Adrenal gland (tissue), 12 donors: ENCODE data around the gene WT1. TPM values are rescaled to one million over a fixed set of nuclear protein-coding genes. Genes with fewer than 3 reads are reported as not detected.

ENCODE experiments used
- DNase-seq, 7 donors: peaks; one replicate each; pipeline ENCODE4 v3.0.0-alpha.2; 2019 to 2020
- H3K27ac ChIP-seq, 5 donors: fragments of 200-600 bp; sonication (generic) in 4 of 5; 1 replicate in 3 of 5; 2 replicates in 2 of 5; pipeline versions ENCODE4 v1.5.1 to v1.8.0; 2016 to 2020; ENCODE audit warnings: mild to moderate bottlenecking in 1 of 5
- H3K27me3 ChIP-seq: fragments of 200-600 bp; 2 replicates; pipeline ENCODE4 v1.8.0; 2021
- H3K36me3 ChIP-seq, 2 donors: fragments of 200-600 bp; replicated peaks in 1 of 2; 1 replicate in 1 of 2; 2 replicates in 1 of 2; pipeline versions ENCODE4 v1.5.1 to v1.8.0; 2018 to 2022
- H3K4me1 ChIP-seq, 2 donors: fragments of 200-600 bp; replicated peaks in 1 of 2; 1 replicate in 1 of 2; 2 replicates in 1 of 2; pipeline versions ENCODE4 v1.5.1 to v1.8.0; 2018 to 2021
- H3K4me3 ChIP-seq, 4 donors: fragments of 200-600 bp; sonication (generic) in 3 of 4; one replicate each; pipeline ENCODE4 v1.5.1; 2016 to 2018
- H3K9me3 ChIP-seq, 3 donors: fragments of 200-600 bp; sonication (generic) in 1 of 3; replicated peaks in 1 of 3; 1 replicate in 2 of 3; 2 replicates in 1 of 3; pipeline versions ENCODE4 v1.5.1 to v1.8.0; 2016 to 2021
- CTCF ChIP-seq, 6 experiments: fragments of 450-650 bp in 4 of 6; fragments of 200-600 bp in 2 of 6; sonication (generic) in 1 of 6; IDR thresholded peaks; 1 replicate in 5 of 6; 2 replicates in 1 of 6; pipeline versions ENCODE4 v1.5.1 to v1.8.0; 2016 to 2021; ENCODE audit warnings: antibody characterized with exemption in 6 of 6, mild to moderate bottlenecking in 2 of 6, moderate library complexity in 1 of 6
- POLR2A ChIP-seq, 2 donors: fragments of 450-650 bp; IDR thresholded peaks; one replicate each; pipeline ENCODE4 v1.6.1; 2017; ENCODE audit warnings: antibody characterized with exemption in 2 of 2, mild to moderate bottlenecking in 2 of 2, moderate library complexity in 1 of 2
- WGBS, 4 donors: extraction: QIAGEN DNeasy Blood & Tissue Kit in 2 of 4; methylation state at CpG; one replicate each; pipeline versions ENCODE4 v1.1.5 to v1.1.7; 2013 to 2017; 5-methylcytosine and 5-hydroxymethylcytosine counted together
- intact Hi-C, 2 donors: fragments of 100-400 bp; cut with DNase I; formaldehyde crosslinking; loops; one replicate each; pipeline versions ENCODE4 v1.14.1 to v1.15.0; 2022 to 2023
- polyA plus RNA-seq, 3 donors: library from polyadenylated mRNA; stranded (reverse); fragments of 200-250 nt in 2 of 3; fragments of 350-450 nt in 1 of 3; fragmentation: Illumina TruSeq in 1 of 3; extraction: RNeasy Lipid Tissue Mini Kit (QIAGEN cat#74804) in 1 of 3; gene quantifications; one replicate each; pipeline ENCODE4 v1.2.3, GENCODE V29; 2013 to 2014
- total RNA-seq, 9 donors: library from RNA; depleted of rRNA in 4 of 9; stranded (reverse); fragments of >200 nt in 4 of 9; fragments of 120-200 nt in 1 of 9; fragmentation: NEBNext Ultra II Directional in 1 of 9; extraction: Animal tissue kit (Norgen Biotek cat#: 25700) in 1 of 9; gene quantifications; one replicate each; pipeline versions ENCODE4 v1.1.0 to v1.2.4, GENCODE V29; 2013 to 2023
- donor health status: healthy with polysubstance abuse.
- donor health status: Bipolar disorder and iron deficiency.
- donor health status: DM: yes; HTN: yes; CAD: no.
- donor health status: DM: no; HTN: no; CAD: no.
- donor health status: DM: no; HTN: no; CAD: no.
- donor health status: DM: yes; HTN: yes; CAD: no.

The WT1 gene
- total and polyA plus RNA-seq, 12 donors: 0.14 to 2.8 (median 0.39) TPM; not detected in 3

- intact Hi-C loops: no loop called here
- no peaks in the 10 kb centered on the region for H3K4me1 ChIP-seq
- H3K27ac ChIP-seq: no peak overlapping the region
- 68 to 84% (median 76%) methylated on average over 4 of the region's 4 CpGs for WGBS, 4 donors
- peaks cover 10% of the 10 kb centered on the region for H3K27me3 ChIP-seq
- H3K9me3 ChIP-seq: no peaks in the 10 kb centered on the region
- no peak for TF ChIP-seq CTCF (IDR thresholded peaks at IDR 0.05)
- TF ChIP-seq POLR2A (IDR thresholded peaks at IDR 0.05): no peak
- peak in 1 of 7 donors; percentile 14 for DNase-seq
- H3K36me3 ChIP-seq: no peaks in the 10 kb centered on the region
- H3K4me3 ChIP-seq: no peak overlapping the region
These were observed 19.0 kb downstream of the WT1 start for GRCh38 chr11:32416301-32416700.

- H3K4me3 ChIP-seq: no peak overlapping the region
- peaks cover 10% of the 10 kb centered on the region for H3K27me3 ChIP-seq
- 63 to 75% (median 67%) methylated on average over 2 of the region's 2 CpGs for WGBS, 4 donors
- DNase-seq: no peak
- H3K4me1 ChIP-seq: no peaks in the 10 kb centered on the region
- no peaks in the 10 kb centered on the region for H3K36me3 ChIP-seq
- H3K27ac ChIP-seq: no peak overlapping the region
- no peaks in the 10 kb centered on the region for H3K9me3 ChIP-seq
- TF ChIP-seq POLR2A (IDR thresholded peaks at IDR 0.05) (no peak), CTCF (IDR thresholded peaks at IDR 0.05) (no peak)
- intact Hi-C loops: no loop called here
These were observed 20.4 kb downstream of the WT1 start for GRCh38 chr11:32414925-32415324.

- intact Hi-C loops: no loop called here
These were observed 23.3 kb downstream of the WT1 start for GRCh38 chr11:32411942-32412615.

GRCh38 chr11:32405592-32405991 lies 29.7 kb downstream of the WT1 start:
- Histone ChIP-seq H3K27ac (no peak overlapping the region), H3K4me3 (no peak overlapping the region), H3K9me3 (no peaks in the 10 kb centered on the region), H3K36me3 (no peaks in the 10 kb centered on the region), H3K4me1 (no peaks in the 10 kb centered on the region), H3K27me3 (peaks cover 4% of the 10 kb centered on the region)
- intact Hi-C loops: no loop called here
- WGBS, 4 donors: 73 to 84% (median 79%) methylated on average over 4 of the region's 4 CpGs
- TF ChIP-seq POLR2A (IDR thresholded peaks at IDR 0.05) (no peak), CTCF (IDR thresholded peaks at IDR 0.05) (no peak)
- DNase-seq: peak in 1 of 7 donors; percentile 4

More at GRCh38 chr11:32411942-32412615, 23.3 kb downstream of the WT1 start:
- DNase-seq: peak in 1 of 7 donors; percentile 2
- Histone ChIP-seq H3K4me3 (no peak overlapping the region), H3K27me3 (peaks cover 10% of the 10 kb centered on the region), H3K4me1 (no peaks in the 10 kb centered on the region), H3K36me3 (no peaks in the 10 kb centered on the region), H3K9me3 (no peaks in the 10 kb centered on the region), H3K27ac (no peak overlapping the region)
- TF ChIP-seq POLR2A (IDR thresholded peaks at IDR 0.05) (no peak), CTCF (IDR thresholded peaks at IDR 0.05) (no peak)
- 69 to 78% (median 76%) methylated on average over 11 to 12 of the region's 12 CpGs for WGBS, 4 donors
